ENCODE data around the gene REXO1. TPM values are rescaled to one million over a fixed set of nuclear protein-coding genes. Genes with fewer than 3 reads are reported as not detected.

REXO1 gene
- total and polyA plus RNA-seq, 9 of the 15 experiments (the other 6 are each of a cell fraction or from before 2014, with no cell fraction given), result 0.04 to 63.3 (median 15.8) TPM

GRCh38 chr19:1826557-1827521, 21.4 kb downstream of the REXO1 start (continued):
- TF ChIP-seq ZNF512 (tag; IDR thresholded peaks at IDR 0.05) (0 out of 2 replicates have a peak, but pooled peaks have one; percentile 12), RBFOX2 (IDR thresholded peaks at IDR 0.05; ENCODE audit: low read depth, low read length) (peak; percentile 62), CBX3 (IDR thresholded peaks at IDR 0.05; ENCODE audit: borderline replicate concordance in 1 of 2, low read length in 2 of 2) (0 out of 3 replicates have a peak, but pooled peaks of 1 of the 2 experiments have one; percentile 6), MBD2 (IDR thresholded peaks at IDR 0.05; ENCODE audit: borderline replicate concordance, low read depth) (peak; percentile 12; the same call in 1 of the 2 replicates), PHF21A (IDR thresholded peaks at IDR 0.05; ENCODE audit: borderline replicate concordance, low read depth) (no peak), PHF8 (IDR thresholded peaks at IDR 0.05; ENCODE audit: borderline replicate concordance, low read length) (peak; percentile 35; the same call in 1 of the 2 replicates), ARID4B (CRISPR knock-in tag; IDR thresholded peaks at IDR 0.05) (peak; percentile 19), E2F3 (CRISPR knock-in tag; IDR thresholded peaks at IDR 0.05) (0 out of 2 replicates have a peak, but pooled peaks have one; percentile 42), KLF13 (tag; IDR thresholded peaks at IDR 0.05; ENCODE audit: borderline replicate concordance, low read depth) (0 out of 2 replicates have a peak, but pooled peaks have one; percentile 24), HNRNPK (IDR thresholded peaks at IDR 0.05; ENCODE audit: low read depth, low read length, poor library complexity, severe bottlenecking) (peak; percentile 83), CHD4 (IDR thresholded peaks at IDR 0.05; ENCODE audit: insufficient read depth, insufficient replicate concordance, low read depth, low read length, poor library complexity, severe bottlenecking) (no peak), GABPB1 (CRISPR knock-in tag; IDR thresholded peaks at IDR 0.05) (0 out of 2 replicates have a peak, but pooled peaks have one; percentile 16), YY1 (IDR thresholded peaks at IDR 0.05; ENCODE audit: borderline replicate concordance in 1 of 3, control insufficient read depth in 1 of 3, extremely low read depth in 1 of 3, insufficient read depth in 3 of 3, insufficient read length in 1 of 3, insufficient replicate concordance in 2 of 3, low read depth in 1 of 3, low read length in 2 of 3) (peak in 1 of 3 experiments; percentile 8)

Measured in K562 (cell line).